A549 (cell line): Measurements from ENCODE around the gene TVP23A. TPM values are rescaled to one million over a fixed set of nuclear protein-coding genes. Genes with fewer than 3 reads are reported as not detected.

Experiments
- ATAC-seq, 2 experiments: fragments of 200-7000 bp in 1 of 2; fragments of >200 bp in 1 of 2; cut with Nextera tagmentation in 1 of 2; cut with Tn5 transposase in 1 of 2; 3 replicates each; pipeline versions ENCODE4 v1.8.0 to v1.9.1; 2018 to 2020; ENCODE audit warnings: mild to moderate bottlenecking in 1 of 2, moderate library complexity in 1 of 2
- CTCF ChIA-PET: fragments of 300-600 bp; sonication (Branson Sonifier 250); formaldehyde crosslinking; extraction: SDS; loops from one replicate; lab custom pipeline; 2021; ENCODE audit warnings: antibody characterized with exemption, inconsistent platforms; lab: Yijun Ruan, JAX
- POLR2A ChIA-PET: fragments of 350-600 bp; formaldehyde crosslinking; extraction: SDS; loops from one replicate; lab custom pipeline; 2021; ENCODE audit warnings: antibody characterized with exemption, inconsistent platforms; lab: Yijun Ruan, JAX
- DNase-seq, 2 experiments: peaks; one replicate each; pipeline versions ENCODE4 v3.0.0 to v3.0.0-alpha.2; 2011 to 2016; ENCODE audit warnings: low read depth in 1 of 2, low spot score in 1 of 2
- FAIRE-seq: peaks from 2 replicates; lab custom pipeline; 2011; peaks lifted over from hg19 to GRCh38; lab: Jason Lieb, UNC
- H3K27ac ChIP-seq, 2 experiments: fragments of >200 bp; sonication (Bioruptor Twin); formaldehyde crosslinking; 3 replicates each; pipeline ENCODE4 v1.5.1; 2016 to 2017
- H3K4me1 ChIP-seq: fragments of >200 bp; sonication (Bioruptor Twin); formaldehyde crosslinking; 3 replicates; pipeline ENCODE4 v1.6.1; 2016
- H3K4me2 ChIP-seq: fragments of >200 bp; sonication (Bioruptor Twin); formaldehyde crosslinking; 3 replicates; pipeline ENCODE4 v1.6.1; 2016
- H3K4me3 ChIP-seq: fragments of >200 bp; sonication (Bioruptor Twin); formaldehyde crosslinking; 3 replicates; pipeline ENCODE4 v1.5.1; 2016
- H3K9me3 ChIP-seq: fragments of >200 bp; sonication (Bioruptor Twin); formaldehyde crosslinking; 3 replicates; pipeline ENCODE4 v1.6.1; 2016
- CBX2 ChIP-seq: fragments of 200-600 bp; sonication (generic); IDR thresholded peaks from 2 replicates; pipeline ENCODE4 v1.6.1; 2016; ENCODE audit warnings: low read depth, mild to moderate bottlenecking, borderline replicate concordance
- CBX8 ChIP-seq: fragments of 200-600 bp; sonication (generic); IDR thresholded peaks from 2 replicates; pipeline ENCODE4 v1.6.1; 2016
- EHF ChIP-seq: fragments of 250-450 bp; sonication (Bioruptor Pico); IDR thresholded peaks from 2 replicates; pipeline ENCODE4 v1.5.0; 2020; ENCODE audit warnings: mild to moderate bottlenecking
- GATA3 ChIP-seq: IDR thresholded peaks from 2 replicates; pipeline ENCODE4 v1.6.1; 2012; ENCODE audit warnings: borderline replicate concordance
- HOXB5 ChIP-seq: fragments of 250-450 bp; sonication (Bioruptor Pico); IDR thresholded peaks from 2 replicates; pipeline ENCODE4 v1.5.0; 2020; ENCODE audit warnings: mild to moderate bottlenecking, moderate library complexity
- KDM1A ChIP-seq: fragments of 200-600 bp; sonication (generic); IDR thresholded peaks from 2 replicates; pipeline ENCODE4 v1.6.1; 2016; ENCODE audit warnings: low read depth, mild to moderate bottlenecking
- MAX ChIP-seq: IDR thresholded peaks from 2 replicates; pipeline ENCODE4 v1.6.1; 2012
- NFE2L2 ChIP-seq: fragments of 150-350 bp; conservative IDR thresholded peaks from 2 replicates; pipeline ENCODE4 v1.6.1; 2014; ENCODE audit warnings: low read length
- REST ChIP-seq: fragments of 200-600 bp; sonication (generic); IDR thresholded peaks from 2 replicates; pipeline ENCODE4 v1.6.1; 2016; ENCODE audit warnings: antibody characterized with exemption, mild to moderate bottlenecking, moderate library complexity
- RFX5 ChIP-seq: fragments of 450-650 bp; IDR thresholded peaks from 2 replicates; pipeline ENCODE4 v1.7.1; 2014; ENCODE audit warnings: antibody characterized with exemption, mild to moderate bottlenecking, moderate library complexity
- TFCP2L1 ChIP-seq: fragments of 250-450 bp; sonication (Bioruptor Pico); IDR thresholded peaks from 2 replicates; pipeline ENCODE4 v1.5.0; 2021; ENCODE audit warnings: mild to moderate bottlenecking
- ZFP36 ChIP-seq: fragments of 450-650 bp; IDR thresholded peaks from 2 replicates; pipeline ENCODE4 v1.6.1; 2014; ENCODE audit warnings: borderline replicate concordance; ENCODE audit not compliant: partially characterized antibody
- WGBS: methylation state at CpG from one replicate; pipeline ENCODE4 v1.1.6; 2017; ENCODE audit errors: missing lambda C conversion rate; 5-methylcytosine and 5-hydroxymethylcytosine counted together
- polyA plus RNA-seq, 4 experiments: library from polyadenylated mRNA; depleted of rRNA in 3 of 4; stranded (reverse); fragments of >200 nt; fragmentation: RNase III in 1 of 4; extraction: RNeasy Plus Mini Kit Qiagen cat#74134 plus additional on column Dnase treatment in 1 of 4; gene quantifications; 2 replicates in 3 of 4; 3 replicates in 1 of 4; pipeline ENCODE4 v1.2.3, GENCODE V29; 2011 to 2017
- small RNA-seq, 6 experiments: library from RNA; depleted of rRNA; stranded (forward); fragments of <200 nt; gene quantifications; one replicate each; pipeline ENCODE3, GENCODE V24; 2012

Gene TVP23A
- polyA plus RNA-seq, 2 of the 4 experiments (the other 2 are of a cell fraction), result 0.03 TPM; not detected in 1

- WGBS, result 86% methylated on average over 16 of the region's 16 CpGs
- peaks cover 12% of the 10 kb centered on the region; the same call in 2 of the 3 replicates for H3K4me1 ChIP-seq
- H3K9me3 ChIP-seq, result no peaks in the 10 kb centered on the region; the same call in 2 of the 3 replicates
- H3K27ac ChIP-seq, result no peak overlapping the region
- H3K4me2 ChIP-seq, result no peak overlapping the region
- DNase-seq (no peak), ATAC-seq (no peak), FAIRE-seq (no peak)
- no peak overlapping the region for H3K4me3 ChIP-seq
- ChIA-PET POLR2A (no interaction called here), CTCF (interaction anchor here (0.7 to 2.4 kb wide), 7 partner anchors 9 to 471 kb away, joined by 3 to 11 read pairs (median 4); no protein-coding TSS in a partner anchor)
- TF ChIP-seq TFCP2L1 (CRISPR knock-in tag), result no peak
- TF ChIP-seq CBX8, result no peak
- no peak for TF ChIP-seq KDM1A
- TF ChIP-seq HOXB5 (CRISPR knock-in tag), result no peak
- no peak for TF ChIP-seq CBX2
- no peak for TF ChIP-seq ZFP36
- no peak for TF ChIP-seq GATA3
- TF ChIP-seq RFX5, result no peak
- no peak for TF ChIP-seq REST
- no peak for TF ChIP-seq EHF (CRISPR knock-in tag)
- TF ChIP-seq NFE2L2, result no peak
- TF ChIP-seq MAX, result no peak
Measured at GRCh38 chr16:10728003-10728887, 90.3 kb downstream of the TVP23A start.

Small RNAs within 50 kb of the gene (small RNA-seq; reads per million reads assigned to genes)
- gene MTND4LP24 (0 reads per million in 6 experiments), gene MTND6P33 (0 reads per million in 6 experiments)

Other genes starting within 250 kb of the TVP23A start
- gene EMP2, start 238.2 kb downstream of the TVP23A start, polyA plus RNA-seq (2011; rRNA removed), result 21.4 and 26.5 TPM in 2 replicates
- 13.4 to 14.7 TPM (median 14.2 TPM) in 3 replicates for gene EMP2, start 238.2 kb downstream of the TVP23A start, polyA plus RNA-seq (2017; fragmentation: RNase III; extraction: RNeasy Plus Mini Kit Qiagen cat#74134 plus additional on column Dnase treatment)
- gene TEKT5, start 123.9 kb downstream of the TVP23A start, polyA plus RNA-seq (2011; rRNA removed), result 0.12 and 0.14 TPM in 2 replicates
- gene TEKT5, start 123.9 kb downstream of the TVP23A start, polyA plus RNA-seq (2017; fragmentation: RNase III; extraction: RNeasy Plus Mini Kit Qiagen cat#74134 plus additional on column Dnase treatment), result 0.09 TPM in 1 of 3 replicates, not detected in the others
- gene NUBP1, start 75.0 kb downstream of the TVP23A start, polyA plus RNA-seq (2011; rRNA removed), result 33.9 and 34.1 TPM in 2 replicates
- 49.9 to 56.0 TPM (median 53.4 TPM) in 3 replicates for gene NUBP1, start 75.0 kb downstream of the TVP23A start, polyA plus RNA-seq (2017; fragmentation: RNase III; extraction: RNeasy Plus Mini Kit Qiagen cat#74134 plus additional on column Dnase treatment)
- not detected in 2 replicates for gene CIITA, start 58.4 kb upstream of the TVP23A start, polyA plus RNA-seq (2011; rRNA removed)
- 0.06 to 0.07 TPM in 2 of 3 replicates, not detected in the other for gene CIITA, start 58.4 kb upstream of the TVP23A start, polyA plus RNA-seq (2017; fragmentation: RNase III; extraction: RNeasy Plus Mini Kit Qiagen cat#74134 plus additional on column Dnase treatment)
- gene DEXI, start 123.7 kb upstream of the TVP23A start, polyA plus RNA-seq (2011; rRNA removed), result 22.0 and 27.1 TPM in 2 replicates
- 31.9 to 34.0 TPM (median 33.0 TPM) in 3 replicates for gene DEXI, start 123.7 kb upstream of the TVP23A start, polyA plus RNA-seq (2017; fragmentation: RNase III; extraction: RNeasy Plus Mini Kit Qiagen cat#74134 plus additional on column Dnase treatment)
- 10.4 and 10.6 TPM in 2 replicates for gene CLEC16A, start 125.8 kb upstream of the TVP23A start, polyA plus RNA-seq (2011; rRNA removed)
- 8.3 to 8.5 TPM (median 8.4 TPM) in 3 replicates for gene CLEC16A, start 125.8 kb upstream of the TVP23A start, polyA plus RNA-seq (2017; fragmentation: RNase III; extraction: RNeasy Plus Mini Kit Qiagen cat#74134 plus additional on column Dnase treatment)